HG02763 (cell line): ENCODE measurements around the gene CEACAM6.
"Not testable (repeated sequence)": the region's sequence is repeated elsewhere in the genome, so short reads cannot be mapped to it uniquely, and the experiment has no call there.

Source experiments
- ATAC-seq: cut with Tn5 transposase; IDR thresholded peaks from one replicate; pipeline ENCODE4 v1.9.1; 2021; ENCODE audit warnings: mild to moderate bottlenecking, moderate library complexity; ENCODE audit not compliant: unreplicated experiment

Gene CEACAM6

DNA sequence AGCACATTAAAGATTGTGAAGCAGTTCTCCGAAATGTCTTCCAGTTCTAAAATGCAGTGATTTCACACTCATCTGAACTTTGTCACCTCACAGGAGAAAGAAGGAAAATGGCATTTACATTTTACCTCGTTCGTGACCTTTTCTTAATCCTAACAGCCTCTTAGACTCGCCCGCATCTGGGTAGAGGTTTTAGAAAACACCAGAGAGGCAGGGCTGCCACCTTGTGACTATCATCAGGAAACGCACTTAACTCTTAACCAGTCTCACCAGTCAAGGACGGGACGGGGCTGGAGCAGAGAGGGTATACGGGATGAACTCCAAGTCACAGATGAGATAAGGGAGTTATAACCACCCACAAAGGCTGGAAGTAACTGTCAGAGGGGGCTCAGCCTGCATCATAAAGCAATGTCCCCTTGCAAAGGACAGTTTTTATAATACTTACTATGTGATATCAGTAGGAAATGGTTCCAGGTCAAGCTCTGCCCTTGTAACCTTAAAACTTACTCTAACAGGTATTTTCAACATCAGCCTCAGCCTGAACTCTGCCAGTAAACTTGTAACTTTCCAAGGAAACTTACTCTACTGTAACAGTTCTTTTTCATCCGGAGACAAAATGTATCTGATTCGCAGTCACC is 8.6 kb upstream of the CEACAM6 start:
- no peak for ATAC-seq

DNA sequence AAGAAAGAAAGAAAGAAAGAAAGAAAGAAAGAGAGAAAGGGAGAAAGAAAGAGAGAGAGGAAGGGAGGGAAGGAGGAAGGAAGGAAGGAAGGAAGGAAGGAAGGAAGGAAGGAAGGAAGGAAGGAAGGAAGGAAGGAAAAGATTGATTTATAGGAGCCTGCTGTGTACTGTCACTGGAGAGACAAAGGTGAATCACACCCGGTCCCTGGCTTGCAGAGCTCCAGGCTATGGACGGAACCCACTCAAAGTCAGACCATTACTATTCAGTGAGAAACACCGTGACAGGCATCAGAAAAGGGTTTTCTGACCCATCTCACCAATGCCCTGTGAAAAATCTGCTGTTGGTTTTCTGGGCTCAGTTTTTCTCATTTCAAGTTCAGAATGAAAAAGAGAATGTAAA is 7.3 kb upstream of the CEACAM6 start:
- no peak for ATAC-seq

DNA sequence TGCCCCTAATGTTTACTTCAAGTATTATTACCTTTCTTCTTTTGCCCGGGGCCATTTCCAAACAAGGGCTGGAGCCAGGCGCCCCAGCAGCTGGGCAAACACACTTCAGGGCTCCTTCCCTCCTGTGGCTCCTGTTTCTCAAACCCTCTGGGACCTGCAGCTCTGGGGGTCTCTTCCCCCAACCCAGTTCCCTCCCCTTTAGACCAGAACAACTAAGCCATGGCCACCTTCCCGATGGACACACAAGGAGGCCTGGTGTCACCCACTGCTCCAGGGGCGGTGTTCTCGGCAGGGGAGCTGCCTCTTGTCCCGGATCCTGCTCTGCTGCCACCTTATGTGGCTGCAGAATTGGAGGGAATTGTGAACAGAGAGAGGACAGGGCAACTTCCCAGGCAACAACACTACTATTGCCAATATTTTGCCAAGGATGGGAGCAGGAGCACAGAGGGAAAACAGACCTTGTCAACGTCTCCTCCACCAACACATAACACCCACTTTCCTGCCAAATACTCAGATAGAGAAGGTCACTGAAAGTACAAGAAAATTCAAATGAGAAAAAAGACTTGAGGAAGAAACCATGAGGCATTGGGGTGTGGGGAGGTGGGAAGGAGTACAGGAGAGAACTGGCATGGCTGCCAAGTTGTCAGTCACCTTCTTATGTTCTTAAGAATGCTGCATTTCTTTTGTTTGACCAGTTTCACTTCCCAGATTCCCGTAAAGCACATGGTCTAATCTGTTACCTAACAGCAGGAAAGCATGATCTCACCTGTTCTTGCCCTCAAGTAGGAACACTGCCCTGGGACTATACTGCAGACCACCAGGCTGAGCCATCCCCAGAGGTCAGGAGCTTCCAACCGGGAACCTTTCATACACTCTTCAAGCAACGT is 4.8 kb upstream of the CEACAM6 start:
- not testable (repeated sequence) for ATAC-seq

DNA sequence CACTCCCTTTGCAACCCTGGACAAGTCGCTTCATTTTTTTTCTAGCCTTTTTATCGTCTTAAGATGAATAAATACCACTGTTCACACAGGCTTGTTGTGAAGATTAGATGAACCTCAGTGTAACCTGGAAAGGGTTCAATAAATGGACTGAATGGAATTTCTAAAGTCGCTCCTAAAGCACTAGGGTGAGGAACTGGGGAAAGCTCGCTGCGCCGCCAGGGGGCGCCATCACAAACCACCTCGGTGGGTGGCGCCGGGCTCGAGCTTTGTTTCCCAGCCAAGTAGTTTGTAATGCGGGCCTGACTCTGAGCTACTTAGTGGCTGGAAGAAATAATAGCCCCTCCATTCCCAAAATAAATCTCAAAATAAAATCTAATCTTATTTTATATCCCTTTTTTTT is 2.2 kb upstream of the CEACAM6 start:
- ATAC-seq, result no peak

DNA sequence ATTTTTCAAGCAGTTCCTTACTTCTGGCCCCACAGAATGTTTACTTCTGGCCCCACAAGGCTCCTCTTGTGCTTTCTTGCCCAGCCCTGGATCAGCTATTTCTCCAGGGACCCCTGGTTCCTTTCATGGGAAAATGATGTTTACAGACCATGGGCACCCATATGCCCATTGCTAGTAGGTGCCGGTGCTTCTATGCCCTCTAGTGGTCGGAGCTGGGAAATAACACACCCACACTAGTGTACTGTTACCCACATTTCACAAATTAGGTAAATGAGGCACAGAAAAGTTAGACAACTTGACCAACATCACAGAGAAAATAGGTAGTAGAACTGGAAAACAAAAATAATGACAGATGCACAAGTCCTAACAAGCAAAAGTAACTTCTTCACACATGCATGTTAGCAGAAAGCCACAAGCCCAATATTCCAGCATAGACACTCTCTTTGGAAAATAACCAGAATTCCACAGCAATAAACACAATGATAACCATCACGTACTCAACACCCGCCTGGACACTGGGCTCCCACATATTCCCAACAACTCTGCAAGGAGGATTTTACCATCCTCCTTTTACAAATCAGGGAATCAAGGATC is 1.3 kb upstream of the CEACAM6 start:
- no peak for ATAC-seq

DNA sequence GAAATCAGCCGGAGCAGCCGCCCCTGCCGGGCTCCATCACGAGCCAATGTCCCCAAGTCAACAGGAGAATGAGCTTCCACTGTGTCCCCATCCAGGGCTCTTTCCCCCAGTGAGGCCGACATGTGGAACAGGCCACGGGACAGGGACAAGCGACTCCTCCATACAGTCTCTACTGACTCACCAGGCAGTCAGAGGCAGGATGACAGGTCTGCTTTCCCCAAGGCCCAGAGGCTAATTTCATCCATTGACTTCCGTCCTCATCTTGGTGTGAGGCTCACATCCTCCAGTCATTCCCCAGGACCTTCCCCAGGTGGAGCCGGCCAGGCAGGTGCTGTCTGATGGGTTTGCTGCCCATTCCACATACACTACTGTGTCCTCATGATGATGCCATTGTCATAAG is 3.5 kb downstream of the CEACAM6 start:
- no peak for ATAC-seq

DNA sequence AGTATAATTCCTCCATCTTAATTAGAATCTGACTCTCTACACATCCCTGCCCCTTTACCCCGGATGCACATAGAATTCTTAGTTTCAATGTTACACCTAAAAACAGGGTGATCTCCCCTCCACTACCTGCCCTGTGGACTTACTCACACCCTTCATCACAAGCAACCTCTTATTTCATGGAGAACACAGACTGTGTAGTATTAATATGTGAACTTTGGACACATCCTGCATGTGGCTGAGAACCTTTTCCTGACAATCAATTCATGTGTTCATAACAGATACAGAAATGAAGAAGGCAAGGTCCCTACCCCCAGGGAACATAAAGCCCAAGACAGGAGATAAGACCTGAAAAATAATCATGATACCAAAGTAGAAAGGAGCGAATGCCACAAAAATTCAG is 11.8 kb downstream of the CEACAM6 start:
- no peak for ATAC-seq

DNA sequence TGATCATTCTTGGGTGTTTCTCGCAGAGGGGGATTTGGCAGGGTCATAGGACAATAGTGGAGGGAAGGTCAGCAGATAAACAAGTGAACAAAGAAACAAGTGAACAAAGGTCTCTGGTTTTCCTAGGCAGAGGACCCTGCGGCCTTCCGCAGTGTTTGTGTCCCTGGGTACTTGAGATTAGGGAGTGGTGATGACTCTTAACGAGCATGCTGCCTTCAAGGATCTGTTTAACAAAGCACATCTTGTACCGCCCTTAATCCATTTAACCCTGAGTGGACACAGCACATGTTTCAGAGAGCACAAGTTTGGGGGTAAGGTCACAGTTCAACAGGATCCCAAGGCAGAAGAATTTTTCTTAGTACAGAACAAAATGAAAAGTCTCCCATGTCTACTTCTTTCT is 12.8 kb downstream of the CEACAM6 start:
- ATAC-seq, result not testable (repeated sequence)

DNA sequence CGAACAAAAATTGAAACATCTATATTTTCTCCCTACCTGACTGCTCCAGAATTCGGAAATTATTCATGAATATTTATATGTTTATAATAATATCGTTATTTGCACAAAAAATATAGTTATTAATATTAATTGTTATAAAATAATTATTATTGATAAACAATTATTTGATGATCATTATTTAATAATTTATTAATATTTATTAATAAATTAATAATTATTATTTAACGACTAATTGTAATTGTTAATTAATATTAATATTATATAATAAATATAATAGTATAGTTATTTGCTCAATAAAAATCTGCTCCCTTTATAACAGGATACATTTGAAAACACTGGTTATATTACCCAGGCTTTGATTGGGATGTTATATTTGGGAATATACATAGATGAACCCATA is 14.3 kb downstream of the CEACAM6 start:
- no peak for ATAC-seq

DNA sequence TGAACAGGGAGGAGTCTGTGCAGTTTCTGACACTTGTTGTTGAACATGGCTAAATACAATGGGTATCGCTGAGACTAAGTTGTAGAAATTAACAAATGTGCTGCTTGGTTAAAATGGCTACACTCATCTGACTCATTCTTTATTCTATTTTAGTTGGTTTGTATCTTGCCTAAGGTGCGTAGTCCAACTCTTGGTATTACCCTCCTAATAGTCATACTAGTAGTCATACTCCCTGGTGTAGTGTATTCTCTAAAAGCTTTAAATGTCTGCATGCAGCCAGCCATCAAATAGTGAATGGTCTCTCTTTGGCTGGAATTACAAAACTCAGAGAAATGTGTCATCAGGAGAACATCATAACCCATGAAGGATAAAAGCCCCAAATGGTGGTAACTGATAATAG is 16.1 kb downstream of the CEACAM6 start:
- no peak for ATAC-seq

DNA sequence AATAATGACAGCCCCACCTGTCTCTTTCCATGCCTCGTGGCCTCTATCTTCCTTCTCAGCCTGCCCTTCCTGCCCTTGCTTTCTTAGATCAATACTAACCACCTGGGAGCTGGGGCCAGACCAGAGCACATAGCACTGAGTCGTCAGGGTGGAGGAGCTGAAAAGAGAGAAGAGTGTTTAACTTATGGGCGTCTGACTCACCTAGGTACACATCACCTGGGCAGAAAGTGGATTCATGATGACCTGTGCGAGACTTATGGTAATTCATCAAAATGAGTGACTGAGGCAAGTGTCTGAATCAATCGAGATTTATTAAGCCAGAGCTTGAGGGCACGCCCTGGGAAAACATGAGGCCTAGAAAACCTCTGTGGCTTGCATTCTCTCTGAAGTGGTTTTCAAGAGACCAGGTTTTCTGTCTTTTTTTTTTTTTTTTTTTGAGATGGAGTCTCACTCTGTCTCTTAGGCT is 19.2 kb downstream of the CEACAM6 start:
- no peak for ATAC-seq

DNA sequence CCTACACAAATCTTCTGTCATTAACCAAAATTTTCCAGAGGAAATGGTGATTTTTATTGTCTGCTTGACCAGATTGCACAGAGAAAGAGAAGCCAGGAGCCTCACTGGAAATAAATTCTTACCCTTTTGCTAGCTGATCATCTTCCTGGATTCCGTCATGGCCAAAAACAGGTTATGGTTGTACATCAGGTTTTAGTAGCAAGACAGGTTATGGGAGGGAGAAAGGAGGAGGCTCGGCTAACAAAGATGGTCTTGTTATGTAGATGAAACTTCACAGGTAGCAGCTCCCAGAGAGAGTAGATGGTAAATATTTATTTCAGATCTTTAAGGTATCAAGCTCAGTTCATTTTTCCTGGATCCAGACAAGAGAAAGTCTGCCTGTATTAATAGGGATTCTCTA is 21.4 kb downstream of the CEACAM6 start:
- ATAC-seq, result no peak

DNA sequence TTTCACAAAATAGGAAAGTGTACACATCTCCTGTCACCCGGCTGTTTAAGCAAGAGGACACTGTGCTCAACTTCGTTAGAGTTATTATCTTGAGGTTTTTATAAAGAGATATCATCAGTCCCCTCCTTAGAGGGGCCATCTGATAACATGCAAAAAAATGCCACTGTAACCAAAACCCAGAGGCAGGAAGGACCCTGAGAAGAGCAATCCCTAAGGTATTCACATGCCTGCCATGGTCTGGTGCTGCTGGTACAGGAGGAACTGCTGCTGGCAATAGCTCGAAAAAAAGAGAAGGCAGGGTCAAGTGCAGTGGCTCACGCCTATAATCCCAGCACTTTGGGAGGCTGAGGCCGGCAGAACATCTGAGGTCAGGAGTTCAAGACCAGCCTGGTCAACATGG is 28.3 kb downstream of the CEACAM6 start:
- ATAC-seq, result no peak

DNA sequence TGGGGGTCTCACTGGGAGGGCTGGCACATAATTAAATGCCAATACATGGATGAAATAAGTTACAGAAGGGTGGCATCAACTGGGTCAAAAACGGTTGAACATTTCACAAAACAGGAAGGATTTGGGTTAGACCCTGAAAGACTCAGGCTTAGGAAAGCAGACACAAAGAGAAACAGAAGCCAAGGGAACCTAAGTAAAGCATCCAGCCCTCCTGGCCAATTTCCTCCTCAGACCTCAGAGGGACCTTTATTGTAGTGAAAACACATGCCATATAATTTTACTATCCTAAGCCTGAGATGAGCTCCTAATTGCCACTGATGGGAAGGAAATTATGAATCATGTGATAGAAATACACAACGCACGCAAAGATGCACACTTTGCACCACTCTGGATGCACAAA is 29.0 kb downstream of the CEACAM6 start:
- ATAC-seq, result no peak

DNA sequence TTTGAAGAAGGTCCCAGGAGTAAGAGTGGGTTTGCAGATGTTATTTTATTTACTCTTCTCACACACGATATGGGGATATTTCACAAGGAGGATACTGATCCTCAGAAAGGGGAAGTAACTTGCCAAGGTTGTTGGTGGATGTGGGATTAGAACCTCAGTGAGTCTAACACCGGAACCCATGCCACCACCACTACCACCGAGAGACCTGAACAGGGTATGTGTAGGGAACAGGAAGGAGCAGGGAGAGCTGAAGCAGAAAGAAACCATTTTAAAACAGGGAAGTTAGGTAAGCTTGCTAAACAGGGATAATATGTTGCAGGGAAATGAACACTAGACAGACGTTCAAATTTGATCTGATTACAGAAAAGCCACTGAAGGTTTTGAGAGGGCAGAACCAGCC is 29.4 kb downstream of the CEACAM6 start:
- no peak for ATAC-seq

DNA sequence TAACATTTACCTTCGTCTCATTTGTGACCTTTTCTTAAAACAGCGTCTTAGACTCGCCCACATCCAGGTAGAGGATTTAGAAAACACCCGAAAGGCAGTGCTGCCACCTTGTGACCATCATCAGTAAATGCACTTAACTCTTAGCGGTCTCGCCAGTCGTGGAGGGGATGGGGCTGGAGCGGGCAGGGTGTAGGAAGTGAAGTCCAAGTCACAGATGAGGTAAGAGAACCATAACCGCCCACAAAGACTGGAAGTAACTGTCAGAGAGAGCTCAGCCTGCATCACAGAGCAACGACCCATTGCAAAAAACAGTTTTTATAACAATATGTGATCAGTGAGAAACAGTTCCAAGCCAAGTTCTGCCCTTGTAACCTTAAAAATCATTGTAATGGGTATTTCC is 30.3 kb downstream of the CEACAM6 start:
- ATAC-seq, result no peak

DNA sequence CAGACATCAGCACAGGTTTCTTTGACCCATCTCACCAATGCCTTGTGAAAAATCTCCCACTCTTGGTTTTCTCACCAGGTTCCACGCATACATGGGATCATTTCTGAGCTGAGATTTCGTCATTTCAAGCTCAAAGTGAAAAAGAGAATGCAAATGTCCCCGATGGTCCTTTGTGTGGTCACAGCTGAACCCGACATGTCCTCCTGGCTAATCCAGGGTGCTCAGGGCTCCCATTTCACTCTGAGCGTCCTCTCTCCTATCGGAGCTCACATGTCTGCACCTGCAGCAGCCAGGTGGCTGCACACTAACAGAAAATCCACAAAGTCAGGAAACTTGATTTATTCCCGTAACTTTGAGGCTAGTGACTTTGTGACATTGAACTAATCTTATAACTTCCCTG is 31.7 kb downstream of the CEACAM6 start:
- no peak for ATAC-seq

DNA sequence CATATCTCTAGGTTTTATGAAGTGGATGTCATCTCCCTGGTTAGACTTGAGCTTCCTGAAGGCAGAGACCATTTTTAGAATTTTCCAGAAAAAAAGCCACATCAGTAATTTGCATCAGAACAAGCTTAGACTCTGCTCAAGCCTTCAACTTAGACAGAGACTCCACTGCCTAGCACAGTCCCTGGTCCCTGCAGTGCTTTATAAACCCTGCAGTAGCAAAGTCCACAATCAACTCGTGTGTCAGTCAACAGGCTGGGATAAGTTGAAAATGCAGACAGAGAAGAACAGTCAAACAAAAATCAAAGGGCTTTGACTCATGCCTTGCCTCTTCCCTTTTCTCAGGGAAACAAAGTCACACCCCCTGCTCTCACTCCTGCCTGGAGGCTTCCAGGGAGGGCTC is 33.2 kb downstream of the CEACAM6 start:
- not testable (repeated sequence) for ATAC-seq

DNA sequence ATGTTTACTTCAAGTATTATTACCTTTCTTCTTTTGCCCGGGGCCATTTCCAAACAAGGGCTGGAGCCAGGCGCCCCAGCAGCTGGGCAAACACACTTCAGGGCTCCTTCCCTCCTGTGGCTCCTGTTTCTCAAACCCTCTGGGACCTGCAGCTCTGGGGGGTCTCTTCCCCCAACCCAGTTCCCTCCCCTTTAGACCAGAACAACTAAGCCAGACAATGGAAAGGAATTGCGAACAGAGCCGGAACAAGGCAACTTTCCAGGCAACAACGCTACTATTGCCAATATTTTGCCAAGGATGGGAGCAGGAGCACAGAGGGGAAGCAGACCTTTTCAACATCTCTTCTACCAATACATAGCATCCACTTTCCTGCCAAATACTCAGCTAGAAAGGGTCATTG is 33.7 kb downstream of the CEACAM6 start:
- ATAC-seq, result not testable (repeated sequence)

DNA sequence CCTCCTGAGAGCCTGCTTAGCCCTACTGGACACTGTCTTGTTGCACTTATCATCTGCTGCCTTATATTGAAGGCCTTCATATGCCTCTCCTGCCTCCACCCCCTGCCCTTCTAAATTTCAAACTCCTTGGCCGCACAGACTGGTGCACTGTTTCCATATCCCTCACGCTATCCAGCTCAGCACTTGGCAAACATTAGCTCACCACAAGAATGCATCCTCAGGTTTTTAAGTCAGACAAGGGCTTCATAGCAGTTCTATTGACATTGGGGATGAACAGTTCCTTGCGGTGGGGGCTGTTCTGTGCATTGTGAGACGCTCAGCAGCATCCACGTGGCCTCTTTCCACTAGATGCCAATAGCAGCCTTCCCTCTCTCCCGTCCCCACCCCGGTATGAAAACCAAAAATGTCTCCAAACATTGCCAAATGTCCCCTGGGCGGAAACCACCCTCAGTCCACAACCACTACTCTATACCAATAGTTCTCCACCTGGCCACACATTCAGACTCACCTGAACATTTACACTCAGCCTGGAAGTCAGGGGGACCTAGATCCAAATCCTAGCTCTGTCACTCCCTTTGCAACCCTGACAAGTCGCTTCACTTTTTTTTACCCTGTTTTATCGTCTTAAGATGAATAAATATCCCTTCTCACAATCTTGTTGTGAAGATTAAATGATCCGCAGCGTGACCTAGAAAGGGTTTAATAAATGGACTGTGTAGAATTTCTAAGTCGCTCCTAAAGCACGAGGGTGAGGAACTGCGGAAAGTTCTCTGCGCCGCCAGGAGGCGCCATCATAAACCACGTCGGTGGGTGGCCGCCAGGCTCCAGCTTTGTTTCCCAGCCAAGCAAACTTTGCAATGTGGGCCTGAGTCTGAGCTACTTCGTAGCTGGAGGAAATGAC is 37.4 kb downstream of the CEACAM6 start:
- ATAC-seq, result no peak

DNA sequence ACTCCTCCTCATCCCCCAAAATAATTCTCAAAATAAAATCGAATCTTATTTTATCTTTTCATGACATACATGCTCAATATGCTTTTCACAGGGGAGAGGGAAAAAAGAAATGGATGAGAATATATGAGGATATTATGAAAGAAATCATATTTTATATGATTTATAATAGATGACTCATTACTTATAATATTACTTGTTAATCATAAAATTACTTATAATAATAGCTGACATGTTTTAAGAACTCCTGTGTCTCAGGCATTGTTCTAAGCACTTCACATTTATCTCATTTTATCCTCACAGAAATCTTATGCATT is 38.0 kb downstream of the CEACAM6 start:
- ATAC-seq, result no peak
